Liver (tissue), 9 donors: ENCODE measurements around the gene PPP1R12C. TPM values are rescaled to one million over a fixed set of nuclear protein-coding genes. Genes with fewer than 3 reads are reported as not detected.

ENCODE experiments used
- DNase-seq: peaks from one replicate; pipeline ENCODE4 v3.0.0-alpha.2; 2017; ENCODE audit warnings: low spot score
- H3K27ac ChIP-seq, 2 donors: one replicate each; pipeline ENCODE4 v1.7.0; 2013; ENCODE audit warnings: inconsistent platforms in 2 of 2, low read length in 2 of 2, control low read depth in 1 of 2, low read depth in 1 of 2, mild to moderate bottlenecking in 1 of 2
- H3K27me3 ChIP-seq, 4 donors: one replicate each; pipeline versions ENCODE4 v1.6.1 to v1.7.0; 2013; ENCODE audit warnings: low read length in 3 of 4, inconsistent platforms in 1 of 4, mild to moderate bottlenecking in 1 of 4, moderate library complexity in 1 of 4; ENCODE audit not compliant: control insufficient read depth in 4 of 4, insufficient read depth in 4 of 4
- H3K36me3 ChIP-seq, 4 donors: one replicate each; pipeline versions ENCODE4 v1.6.1 to v1.7.0; 2013; ENCODE audit warnings: low read length in 3 of 4, mild to moderate bottlenecking in 3 of 4, low read depth in 1 of 4, moderate library complexity in 1 of 4; ENCODE audit not compliant: control insufficient read depth in 4 of 4, insufficient read depth in 3 of 4
- H3K4me1 ChIP-seq, 4 donors: one replicate each; pipeline versions ENCODE4 v1.6.1 to v1.7.0; 2013; ENCODE audit warnings: low read length in 3 of 4, mild to moderate bottlenecking in 3 of 4, moderate library complexity in 1 of 4; ENCODE audit not compliant: control insufficient read depth in 4 of 4, insufficient read depth in 4 of 4
- H3K4me3 ChIP-seq, 3 donors: one replicate each; pipeline versions ENCODE4 v1.6.1 to v1.7.0; 2013; ENCODE audit warnings: low read length in 3 of 3, control low read depth in 1 of 3, low read depth in 1 of 3, mild to moderate bottlenecking in 1 of 3
- H3K9ac ChIP-seq, 2 donors: one replicate each; pipeline ENCODE4 v1.7.0; 2013; ENCODE audit warnings: low read length in 2 of 2, mild to moderate bottlenecking in 2 of 2, moderate library complexity in 2 of 2, control low read depth in 1 of 2, low read depth in 1 of 2
- H3K9me3 ChIP-seq, 4 donors: one replicate each; pipeline versions ENCODE4 v1.6.1 to v1.7.0; 2013; ENCODE audit warnings: low read length in 3 of 4; ENCODE audit not compliant: control insufficient read depth in 4 of 4
- ATF3 ChIP-seq: IDR thresholded peaks from 2 replicates; pipeline ENCODE4 v1.6.1; 2016; ENCODE audit warnings: antibody characterized with exemption
- CTCF ChIP-seq: fragments of 150-350 bp; IDR thresholded peaks from 2 replicates; pipeline ENCODE4 v1.5.1; 2017; ENCODE audit warnings: improper control_type of control experiment, low read depth, low read length; ENCODE audit not compliant: missing input control
- EGR1 ChIP-seq, 2 donors: IDR thresholded peaks; 2 replicates each; pipeline ENCODE4 v1.6.1; 2016 to 2018; ENCODE audit warnings: antibody characterized with exemption in 2 of 2, low read depth in 2 of 2
- FOXA2 ChIP-seq: IDR thresholded peaks from 2 replicates; pipeline ENCODE4 v1.6.1; 2016; ENCODE audit warnings: antibody characterized with exemption
- GABPA ChIP-seq, 2 donors: IDR thresholded peaks in 1 of 2; conservative IDR thresholded peaks in 1 of 2; 2 replicates each; pipeline ENCODE4 v1.6.1; 2016; ENCODE audit warnings: antibody characterized with exemption in 2 of 2, mild to moderate bottlenecking in 1 of 2, moderate library complexity in 1 of 2
- HNF4G ChIP-seq: IDR thresholded peaks from 2 replicates; pipeline ENCODE4 v1.6.1; 2016; ENCODE audit warnings: antibody characterized with exemption
- NR2F2 ChIP-seq: IDR thresholded peaks from 2 replicates; pipeline ENCODE4 v1.6.1; 2016; ENCODE audit warnings: antibody characterized with exemption
- REST ChIP-seq: IDR thresholded peaks from 2 replicates; pipeline ENCODE4 v1.6.1; 2016; ENCODE audit warnings: antibody characterized with exemption, mild to moderate bottlenecking
- RXRA ChIP-seq, 2 donors: IDR thresholded peaks; 2 replicates each; pipeline ENCODE4 v1.6.1; 2017 to 2018; ENCODE audit warnings: antibody characterized with exemption in 2 of 2, mild to moderate bottlenecking in 1 of 2
- TAF1 ChIP-seq: conservative IDR thresholded peaks from 2 replicates; pipeline ENCODE4 v1.6.1; 2016; ENCODE audit warnings: antibody characterized with exemption, mild to moderate bottlenecking
- WGBS: extraction: QIAGEN DNeasy Blood & Tissue Kit; methylation state at CpG from one replicate; pipeline ENCODE4 v1.1.7; 2013; 5-methylcytosine and 5-hydroxymethylcytosine counted together
- polyA plus RNA-seq, 2 donors: library from polyadenylated mRNA; stranded (reverse) in 1 of 2; unstranded in 1 of 2; fragments of 200-250 nt in 1 of 2; fragments of >200 nt in 1 of 2; fragmentation: Nextera tagmentation in 1 of 2; extraction: Ambion mirVana in 1 of 2; gene quantifications; one replicate each; pipeline versions ENCODE4 v1.2.1 to v1.2.3, GENCODE V29; 2013 to 2015
- total RNA-seq, 2 donors: library from RNA; depleted of rRNA; stranded (reverse); fragments of >200 nt; gene quantifications; one replicate each; pipeline ENCODE4 v1.2.3, GENCODE V29; 2014
- donor health status: healthy.
- donor health status: healthy.
- donor health status: healthy.
- donor health status: healthy.
- donor health status: healthy.

PPP1R12C gene
- total and polyA plus RNA-seq, 4 donors: 7.4 to 35.8 (median 24.9) TPM

GRCh38 chr19:55105237-55105636 is 12.2 kb downstream of the PPP1R12C start:
- 98% methylated on average over 2 of the region's 2 CpGs for WGBS
- Histone ChIP-seq H3K27ac (no peak overlapping the region), H3K36me3 (peaks cover 7 to 40% (median 12%) of the 10 kb centered on the region in 4 donors), H3K4me1 (no peaks in the 10 kb centered on the region), H3K27me3 (no peaks in the 10 kb centered on the region), H3K9me3 (no peaks in the 10 kb centered on the region), H3K9ac (no peak overlapping the region), H3K4me3 (no peak overlapping the region)
- TF ChIP-seq RXRA (IDR thresholded peaks at IDR 0.05) (no peak), REST (no peak), TAF1 (no peak)
- no peak for DNase-seq

- no peak overlapping the region for H3K4me3 ChIP-seq
- peaks cover 7 to 35% (median 8%) of the 10 kb centered on the region in 4 donors for H3K36me3 ChIP-seq
- H3K4me1 ChIP-seq: no peaks in the 10 kb centered on the region
- H3K27ac ChIP-seq: no peak overlapping the region
- no peaks in the 10 kb centered on the region for H3K27me3 ChIP-seq
- no peak overlapping the region for H3K9ac ChIP-seq
- no peak for DNase-seq
- no peaks in the 10 kb centered on the region for H3K9me3 ChIP-seq
- WGBS: 98% methylated on average over 9 of the region's 9 CpGs
- no peak for TF ChIP-seq EGR1 (IDR thresholded peaks at IDR 0.05; ENCODE audit: low read depth in 2 of 2)
- no peak for TF ChIP-seq RXRA (IDR thresholded peaks at IDR 0.05)
- TF ChIP-seq REST: no peak
- no peak for TF ChIP-seq ATF3
- no peak for TF ChIP-seq FOXA2
- no peak for TF ChIP-seq NR2F2
Measured at GRCh38 chr19:55103190-55103589, 14.2 kb downstream of the PPP1R12C start.

GRCh38 chr19:55101261-55101660 is 16.2 kb downstream of the PPP1R12C start:
- 86% methylated on average over 10 of the region's 10 CpGs for WGBS
- Histone ChIP-seq H3K27me3 (no peaks in the 10 kb centered on the region), H3K9ac (no peak overlapping the region), H3K27ac (no peak overlapping the region), H3K4me3 (no peak overlapping the region), H3K4me1 (no peaks in the 10 kb centered on the region), H3K9me3 (no peaks in the 10 kb centered on the region), H3K36me3 (peaks cover 7 to 32% (median 8%) of the 10 kb centered on the region in 4 donors)
- DNase-seq: no peak
- TF ChIP-seq EGR1 (IDR thresholded peaks at IDR 0.05; ENCODE audit: low read depth in 2 of 2): no peak
- no peak for TF ChIP-seq HNF4G
- TF ChIP-seq GABPA (IDR thresholded peaks at IDR 0.05 in 1 of 2, conservative IDR thresholded peaks at IDR 0.05 in 1 of 2): no peak
- no peak for TF ChIP-seq ATF3
- no peak for TF ChIP-seq CTCF
- no peak for TF ChIP-seq REST
